Testis (tissue), 3 donors: Measurements from ENCODE around the gene GABRE. TPM values are rescaled to one million over a fixed set of nuclear protein-coding genes. Genes with fewer than 3 reads are reported as not detected.
A peak's percentile ranks its signal among the peaks of the same experiment; 100 is the strongest.

ENCODE experiments used
- DNase-seq: peaks from one replicate; pipeline ENCODE4 v3.0.0-alpha.2; 2019
- H3K27ac ChIP-seq, 2 donors: fragments of 200-600 bp; sonication (generic); one replicate each; pipeline ENCODE4 v1.5.1; 2019
- H3K27me3 ChIP-seq: fragments of 200-600 bp; sonication (generic); one replicate; pipeline ENCODE4 v1.5.1; 2019
- H3K36me3 ChIP-seq: fragments of 200-600 bp; sonication (generic); one replicate; pipeline ENCODE4 v1.5.1; 2017; ENCODE audit warnings: low read depth; ENCODE audit errors: missing control alignments
- H3K4me1 ChIP-seq: fragments of 200-600 bp; sonication (generic); one replicate; pipeline ENCODE4 v1.5.1; 2019
- H3K4me3 ChIP-seq, 2 donors: fragments of 200-600 bp; sonication (generic); one replicate each; pipeline ENCODE4 v1.5.1; 2017 to 2019
- H3K9me3 ChIP-seq: fragments of 200-600 bp; sonication (generic); one replicate; pipeline ENCODE4 v1.5.1; 2017
- POLR2A ChIP-seq: fragments of 450-650 bp; IDR thresholded peaks from one replicate; pipeline ENCODE4 v1.6.1; 2017; ENCODE audit warnings: antibody characterized with exemption, mild to moderate bottlenecking, moderate library complexity
- WGBS, 2 donors: methylation state at CpG; one replicate each; pipeline ENCODE4 v1.1.5; 2018; 5-methylcytosine and 5-hydroxymethylcytosine counted together
- intact Hi-C: fragments of 100-400 bp; cut with DNase I; formaldehyde crosslinking; loops from one replicate; pipeline ENCODE4 v1.15.1; 2023; ENCODE audit warnings: low total_unique reads
- microRNA counts, 2 donors: library from miRNA; unstranded; fragments of <30 nt; microRNA quantifications; one replicate each; lab custom pipeline; 2016
- microRNA-seq, 2 donors: library from miRNA; unstranded; fragments of <30 nt; microRNA quantifications; one replicate each; pipeline ENCODE4, GENCODE V29; 2016; ENCODE audit warnings: borderline number of aligned reads in 2 of 2, borderline replicate concordance in 1 of 2
- polyA plus RNA-seq: library from polyadenylated mRNA; stranded (reverse); fragments of 350-450 nt; fragmentation: Illumina TruSeq; extraction: RNeasy Lipid Tissue Mini Kit (QIAGEN cat#74804); gene quantifications from one replicate; pipeline ENCODE4 v1.2.3, GENCODE V29; 2014; ENCODE audit warnings: low read depth, low replicate concordance; ENCODE audit not compliant: insufficient read depth
- total RNA-seq, 2 donors: library from RNA; depleted of rRNA; stranded (reverse); fragments of >200 nt; gene quantifications; one replicate each; pipeline ENCODE4 v1.2.3, GENCODE V29; 2016
- TF ChIP-seq, protein P1 (sequence below), 3 experiments: fragments of 450-650 bp in 2 of 3; fragments of 200-600 bp in 1 of 3; sonication (generic) in 1 of 3; IDR thresholded peaks; one replicate each; pipeline ENCODE4 v1.5.1; 2016 to 2019; ENCODE audit warnings: antibody characterized with exemption in 3 of 3, mild to moderate bottlenecking in 2 of 3, moderate library complexity in 1 of 3

The GABRE gene
- total and polyA plus RNA-seq, 3 donors from 2014 or later: 7.9 to 9.7 (median 9.3) TPM

GRCh38 chrX:151912221-151912620 is 62.3 kb downstream of the GABRE start:
- WGBS, 2 donors: 47 to 72% methylated on average over 6 to 11 of the region's 11 CpGs
- no peaks in the 10 kb centered on the region for H3K27me3 ChIP-seq
- intact Hi-C loops: no loop called here
- no peaks in the 10 kb centered on the region for H3K9me3 ChIP-seq
- no peak overlapping the region for H3K27ac ChIP-seq
- peak; percentile 14 for DNase-seq
- no peaks in the 10 kb centered on the region for H3K4me1 ChIP-seq
- no peaks in the 10 kb centered on the region for H3K36me3 ChIP-seq
- no peak overlapping the region for H3K4me3 ChIP-seq
- TF ChIP-seq, protein P1, sequence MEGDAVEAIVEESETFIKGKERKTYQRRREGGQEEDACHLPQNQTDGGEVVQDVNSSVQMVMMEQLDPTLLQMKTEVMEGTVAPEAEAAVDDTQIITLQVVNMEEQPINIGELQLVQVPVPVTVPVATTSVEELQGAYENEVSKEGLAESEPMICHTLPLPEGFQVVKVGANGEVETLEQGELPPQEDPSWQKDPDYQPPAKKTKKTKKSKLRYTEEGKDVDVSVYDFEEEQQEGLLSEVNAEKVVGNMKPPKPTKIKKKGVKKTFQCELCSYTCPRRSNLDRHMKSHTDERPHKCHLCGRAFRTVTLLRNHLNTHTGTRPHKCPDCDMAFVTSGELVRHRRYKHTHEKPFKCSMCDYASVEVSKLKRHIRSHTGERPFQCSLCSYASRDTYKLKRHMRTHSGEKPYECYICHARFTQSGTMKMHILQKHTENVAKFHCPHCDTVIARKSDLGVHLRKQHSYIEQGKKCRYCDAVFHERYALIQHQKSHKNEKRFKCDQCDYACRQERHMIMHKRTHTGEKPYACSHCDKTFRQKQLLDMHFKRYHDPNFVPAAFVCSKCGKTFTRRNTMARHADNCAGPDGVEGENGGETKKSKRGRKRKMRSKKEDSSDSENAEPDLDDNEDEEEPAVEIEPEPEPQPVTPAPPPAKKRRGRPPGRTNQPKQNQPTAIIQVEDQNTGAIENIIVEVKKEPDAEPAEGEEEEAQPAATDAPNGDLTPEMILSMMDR (IDR thresholded peaks at IDR 0.05): no peak
- no peak for TF ChIP-seq POLR2A

DNA sequence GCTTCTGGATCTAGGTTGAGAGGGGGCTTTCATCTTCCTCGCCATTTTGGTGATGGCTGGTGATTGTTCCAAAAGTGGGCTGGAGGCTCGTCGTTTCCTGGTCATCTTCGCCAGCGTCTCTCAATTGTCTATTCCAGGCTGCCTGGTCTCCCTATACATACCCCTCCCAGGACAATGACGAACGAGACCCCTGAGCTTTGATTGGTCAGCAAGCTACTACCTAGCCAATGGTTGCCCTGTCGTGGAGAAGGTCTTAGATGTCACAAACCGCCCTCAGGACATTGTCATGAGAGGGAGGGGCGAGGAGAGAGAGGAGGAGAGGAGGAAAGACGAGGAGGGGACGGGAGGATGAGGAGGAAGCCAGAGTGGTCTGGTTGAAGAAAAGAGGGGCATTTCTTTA is 69.5 kb downstream of the GABRE start:
- no peak overlapping the region for H3K27ac ChIP-seq
- H3K4me3 ChIP-seq: no peak overlapping the region
- H3K27me3 ChIP-seq: no peaks in the 10 kb centered on the region
- intact Hi-C loops: no loop called here
- no peaks in the 10 kb centered on the region for H3K9me3 ChIP-seq
- DNase-seq: no peak
- no peaks in the 10 kb centered on the region for H3K4me1 ChIP-seq
- WGBS, 2 donors: 81 to 91% methylated on average over 4 to 10 of the region's 12 CpGs
- TF ChIP-seq, protein P1 (IDR thresholded peaks at IDR 0.05): no peak
- no peak for TF ChIP-seq POLR2A
- no peaks in the 10 kb centered on the region for H3K36me3 ChIP-seq

MicroRNAs encoded within 50 kb of the gene (microRNA counts, 767-probe panel; counts per million panel counts)
- 0 to 152 counts per million in 2 donors for microRNA hsa-miR-224-5p (lab: Ali Mortazavi, UCI)
- microRNA hsa-miR-452-5p (lab: Ali Mortazavi, UCI): 0 to 152 counts per million in 2 donors

Small RNAs within 50 kb of the gene (microRNA-seq; reads per million reads assigned to microRNA genes)
- gene MIR224 (70.9 to 78.0 reads per million in 2 donors), gene MIR452 (22.2 to 23.5 reads per million in 2 donors)

Other genes starting within 250 kb of the GABRE start
- gene CNGA2, start 239.9 kb downstream of the GABRE start, total RNA-seq: 1 to 10 TPM in 1 of 2 donors, under 1 TPM in 1; 0.50 to 2.0 TPM
- gene CNGA2, start 239.9 kb downstream of the GABRE start, polyA plus RNA-seq: 0.83 TPM
- 10 to 100 TPM; 43.4 to 59.3 TPM for gene MAGEA4, start 61.8 kb downstream of the GABRE start, total RNA-seq
- 52.3 TPM for gene MAGEA4, start 61.8 kb downstream of the GABRE start, polyA plus RNA-seq
- gene MAGEA10, start 163.9 kb upstream of the GABRE start, total RNA-seq: 1 to 10 TPM; 6.1 to 6.3 TPM
- 4.2 TPM for gene MAGEA10, start 163.9 kb upstream of the GABRE start, polyA plus RNA-seq